HG03558 (cell line): ENCODE measurements around the gene IL1RAPL2.
"Not testable (repeated sequence)": the region's sequence is repeated elsewhere in the genome, so short reads cannot be mapped to it uniquely, and the experiment has no call there.

Experiments used
- ATAC-seq: cut with Tn5 transposase; IDR thresholded peaks from one replicate; pipeline ENCODE4 v1.9.1; 2021; ENCODE audit warnings: moderate number of reproducible peaks; ENCODE audit not compliant: unreplicated experiment; ENCODE audit errors: extremely low read depth

IL1RAPL2 gene

GRCh38 chrX:104833401-104833800, 267.4 kb downstream of the IL1RAPL2 start:
- no peak for ATAC-seq

- no peak for ATAC-seq
Measured at GRCh38 chrX:104842646-104843045, 276.6 kb downstream of the IL1RAPL2 start.

GRCh38 chrX:104852241-104852640, 286.2 kb downstream of the IL1RAPL2 start:
- ATAC-seq, result no peak

GRCh38 chrX:104854188-104854587, 288.2 kb downstream of the IL1RAPL2 start:
- peak; percentile 49 for ATAC-seq

- no peak for ATAC-seq
Measured at GRCh38 chrX:104854790-104855340, 288.9 kb downstream of the IL1RAPL2 start.

- ATAC-seq, result no peak
Measured at GRCh38 chrX:104863466-104863865, 297.5 kb downstream of the IL1RAPL2 start.

GRCh38 chrX:104864296-104864695, 298.3 kb downstream of the IL1RAPL2 start:
- ATAC-seq, result no peak

- ATAC-seq, result no peak
Measured at GRCh38 chrX:104877504-104877903, 311.5 kb downstream of the IL1RAPL2 start.

GRCh38 chrX:104902070-104902469, 336.1 kb downstream of the IL1RAPL2 start:
- no peak for ATAC-seq

- not testable (repeated sequence) for ATAC-seq
Measured at GRCh38 chrX:104909694-104910093, 343.7 kb downstream of the IL1RAPL2 start.

GRCh38 chrX:104913348-104913747, 347.3 kb downstream of the IL1RAPL2 start:
- ATAC-seq, result no peak

GRCh38 chrX:104914686-104915085, 348.7 kb downstream of the IL1RAPL2 start:
- ATAC-seq, result not testable (repeated sequence)

GRCh38 chrX:104918122-104918521, 352.1 kb downstream of the IL1RAPL2 start:
- no peak for ATAC-seq

GRCh38 chrX:104921584-104922205, 355.7 kb downstream of the IL1RAPL2 start:
- no peak for ATAC-seq

- peak; percentile 92 for ATAC-seq
Measured at GRCh38 chrX:104922206-104922621, 356.2 kb downstream of the IL1RAPL2 start.

- no peak for ATAC-seq
Measured at GRCh38 chrX:104929324-104929723, 363.3 kb downstream of the IL1RAPL2 start.

- ATAC-seq, result no peak
Measured at GRCh38 chrX:104935581-104935980, 369.6 kb downstream of the IL1RAPL2 start.

GRCh38 chrX:104953251-104953650, 387.3 kb downstream of the IL1RAPL2 start:
- ATAC-seq, result no peak

- ATAC-seq, result no peak
Measured at GRCh38 chrX:104961926-104962325, 395.9 kb downstream of the IL1RAPL2 start.

- no peak for ATAC-seq
Measured at GRCh38 chrX:104968241-104968640, 402.2 kb downstream of the IL1RAPL2 start.

- ATAC-seq, result no peak
Measured at GRCh38 chrX:104972737-104973136, 406.7 kb downstream of the IL1RAPL2 start.

GRCh38 chrX:104987063-104987462, 421.1 kb downstream of the IL1RAPL2 start:
- no peak for ATAC-seq
